ENCODE measurements around the gene PIGC.

Gene PIGC

GRCh38 chr1:172483448-172483847, 39.6 kb upstream of the PIGC start:
- Histone ChIP-seq H4K8ac (ENCODE audit: low read length) (no peak overlapping the region), H3K27me3 (ENCODE audit: control insufficient read depth in 1 of 2, insufficient read depth in 1 of 2, low read length in 2 of 2) (peaks cover 0 to 56% of the 10 kb centered on the region in 2 experiments), H3K9me3 (ENCODE audit: control insufficient read depth, low read length) (no peaks in the 10 kb centered on the region), H4K91ac (ENCODE audit: low read length) (no peak overlapping the region), H3K4ac (ENCODE audit: low read depth in 1 of 2, low read length in 2 of 2) (no peak overlapping the region), H3K36me3 (ENCODE audit: control insufficient read depth in 1 of 2, insufficient read depth in 2 of 2, low read depth in 1 of 2, low read length in 2 of 2) (no peaks in the 10 kb centered on the region), H2BK12ac (ENCODE audit: low read length in 2 of 2) (no peak overlapping the region), H3K23ac (ENCODE audit: low read length in 2 of 2) (no peak overlapping the region), H2BK15ac (ENCODE audit: low read depth, poor library complexity, severe bottlenecking) (no peak overlapping the region), H3K4me1 (ENCODE audit: control insufficient read depth, insufficient read depth, low read depth, low read length) (peaks cover 5% of the 10 kb centered on the region), H3K18ac (ENCODE audit: low read depth in 1 of 2, low read length in 2 of 2) (no peak overlapping the region), H2BK5ac (ENCODE audit: low read depth, low read length, poor library complexity, severe bottlenecking) (no peak overlapping the region), H2AK5ac (ENCODE audit: low read length, severe bottlenecking) (no peak overlapping the region), H3K4me3 (ENCODE audit: insufficient read depth in 1 of 2, low read depth in 1 of 2, low read length in 2 of 2) (no peak overlapping the region), H2BK120ac (ENCODE audit: low read depth, low read length) (no peak overlapping the region), H3K9ac (ENCODE audit: low read length) (no peak overlapping the region), H3K27ac (ENCODE audit: low read length, poor library complexity, severe bottlenecking) (peak overlapping the region; percentile 54), H3K4me2 (ENCODE audit: low read length, poor library complexity, severe bottlenecking) (peak overlapping the region; percentile 30), H3K14ac (ENCODE audit: low read length in 2 of 2) (no peak overlapping the region), H2AFZ (ENCODE audit: low read depth, low read length) (no peak overlapping the region), H3K79me1 (replicated peaks; ENCODE audit: low read length, poor library complexity, severe bottlenecking) (no peaks in the 10 kb centered on the region)
- no peak for DNase-seq

DNA sequence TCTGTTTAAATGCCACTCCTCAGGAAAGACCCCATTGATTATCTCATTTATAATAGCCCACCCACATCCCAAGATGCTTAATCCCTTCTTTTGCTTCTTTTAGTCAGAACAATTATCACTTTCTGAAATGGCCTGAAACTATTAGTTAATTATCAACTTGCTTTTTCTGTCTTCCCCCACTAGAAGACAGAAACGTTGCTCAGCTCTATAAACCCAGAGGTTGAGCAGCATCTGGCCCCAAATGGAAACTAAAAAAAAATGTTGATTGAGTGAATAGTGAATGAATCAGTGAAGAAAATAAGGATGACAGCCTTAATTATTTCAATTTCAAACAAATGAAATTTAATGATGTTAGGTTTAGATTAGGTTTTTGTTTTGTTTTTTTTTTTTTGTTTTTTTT, 38.2 kb upstream of the PIGC start:
- Histone ChIP-seq H3K4ac (ENCODE audit: low read depth in 1 of 2, low read length in 2 of 2) (no peak overlapping the region), H3K4me2 (ENCODE audit: low read length, poor library complexity, severe bottlenecking) (no peak overlapping the region), H3K18ac (ENCODE audit: low read depth in 1 of 2, low read length in 2 of 2) (no peak overlapping the region), H2BK120ac (ENCODE audit: low read depth, low read length) (no peak overlapping the region), H4K91ac (ENCODE audit: low read length) (no peak overlapping the region), H3K27ac (ENCODE audit: low read length, poor library complexity, severe bottlenecking) (no peak overlapping the region), H3K4me1 (ENCODE audit: control insufficient read depth, insufficient read depth, low read depth, low read length) (peaks cover 5% of the 10 kb centered on the region), H4K8ac (ENCODE audit: low read length) (no peak overlapping the region), H2BK15ac (ENCODE audit: low read depth, poor library complexity, severe bottlenecking) (no peak overlapping the region), H2AK5ac (ENCODE audit: low read length, severe bottlenecking) (no peak overlapping the region), H2BK12ac (ENCODE audit: low read length in 2 of 2) (no peak overlapping the region), H3K27me3 (ENCODE audit: control insufficient read depth in 1 of 2, insufficient read depth in 1 of 2, low read length in 2 of 2) (peaks cover 0 to 42% of the 10 kb centered on the region in 2 experiments), H2AFZ (ENCODE audit: low read depth, low read length) (no peak overlapping the region), H3K36me3 (ENCODE audit: control insufficient read depth in 1 of 2, insufficient read depth in 2 of 2, low read depth in 1 of 2, low read length in 2 of 2) (no peaks in the 10 kb centered on the region), H2BK5ac (ENCODE audit: low read depth, low read length, poor library complexity, severe bottlenecking) (no peak overlapping the region), H3K79me1 (replicated peaks; ENCODE audit: low read length, poor library complexity, severe bottlenecking) (no peaks in the 10 kb centered on the region), H3K9me3 (ENCODE audit: control insufficient read depth, low read length) (no peaks in the 10 kb centered on the region), H3K9ac (ENCODE audit: low read length) (no peak overlapping the region), H3K23ac (ENCODE audit: low read length in 2 of 2) (no peak overlapping the region), H3K14ac (ENCODE audit: low read length in 2 of 2) (no peak overlapping the region), H3K4me3 (ENCODE audit: insufficient read depth in 1 of 2, low read depth in 1 of 2, low read length in 2 of 2) (no peak overlapping the region)
- DNase-seq: no peak
- WGBS: 100% methylated on average over 1 of the region's 1 CpG

GRCh38 chr1:172480431-172480830, 36.6 kb upstream of the PIGC start:
- Histone ChIP-seq H3K4me1 (ENCODE audit: control insufficient read depth, insufficient read depth, low read depth, low read length) (peaks cover 7% of the 10 kb centered on the region), H2AFZ (ENCODE audit: low read depth, low read length) (no peak overlapping the region), H2BK12ac (ENCODE audit: low read length in 2 of 2) (no peak overlapping the region), H2BK5ac (ENCODE audit: low read depth, low read length, poor library complexity, severe bottlenecking) (no peak overlapping the region), H3K9me3 (ENCODE audit: control insufficient read depth, low read length) (no peaks in the 10 kb centered on the region), H3K4me2 (ENCODE audit: low read length, poor library complexity, severe bottlenecking) (no peak overlapping the region), H3K14ac (ENCODE audit: low read length in 2 of 2) (no peak overlapping the region), H2BK120ac (ENCODE audit: low read depth, low read length) (no peak overlapping the region), H3K23ac (ENCODE audit: low read length in 2 of 2) (no peak overlapping the region), H3K36me3 (ENCODE audit: control insufficient read depth in 1 of 2, insufficient read depth in 2 of 2, low read depth in 1 of 2, low read length in 2 of 2) (no peaks in the 10 kb centered on the region), H3K27ac (ENCODE audit: low read length, poor library complexity, severe bottlenecking) (no peak overlapping the region), H3K4ac (ENCODE audit: low read depth in 1 of 2, low read length in 2 of 2) (no peak overlapping the region), H3K79me1 (replicated peaks; ENCODE audit: low read length, poor library complexity, severe bottlenecking) (no peaks in the 10 kb centered on the region), H3K18ac (ENCODE audit: low read depth in 1 of 2, low read length in 2 of 2) (no peak overlapping the region), H3K4me3 (ENCODE audit: insufficient read depth in 1 of 2, low read depth in 1 of 2, low read length in 2 of 2) (no peak overlapping the region), H3K9ac (ENCODE audit: low read length) (no peak overlapping the region), H2BK15ac (ENCODE audit: low read depth, poor library complexity, severe bottlenecking) (no peak overlapping the region), H4K8ac (ENCODE audit: low read length) (no peak overlapping the region), H3K27me3 (ENCODE audit: control insufficient read depth in 1 of 2, insufficient read depth in 1 of 2, low read length in 2 of 2) (peaks cover 0 to 26% of the 10 kb centered on the region in 2 experiments), H4K91ac (ENCODE audit: low read length) (no peak overlapping the region), H2AK5ac (ENCODE audit: low read length, severe bottlenecking) (no peak overlapping the region)
- 61% methylated on average over 1 of the region's 3 CpGs for WGBS
- DNase-seq: no peak

GRCh38 chr1:172478485-172478884, 34.6 kb upstream of the PIGC start:
- Histone ChIP-seq H3K23ac (ENCODE audit: low read length in 2 of 2) (no peak overlapping the region), H3K4me2 (ENCODE audit: low read length, poor library complexity, severe bottlenecking) (no peak overlapping the region), H2BK120ac (ENCODE audit: low read depth, low read length) (no peak overlapping the region), H3K4me1 (ENCODE audit: control insufficient read depth, insufficient read depth, low read depth, low read length) (peaks cover 6% of the 10 kb centered on the region), H3K4me3 (ENCODE audit: insufficient read depth in 1 of 2, low read depth in 1 of 2, low read length in 2 of 2) (no peak overlapping the region), H2BK15ac (ENCODE audit: low read depth, poor library complexity, severe bottlenecking) (no peak overlapping the region), H3K14ac (ENCODE audit: low read length in 2 of 2) (no peak overlapping the region), H3K4ac (ENCODE audit: low read depth in 1 of 2, low read length in 2 of 2) (no peak overlapping the region), H3K9ac (ENCODE audit: low read length) (no peak overlapping the region), H3K9me3 (ENCODE audit: control insufficient read depth, low read length) (no peaks in the 10 kb centered on the region), H3K27me3 (ENCODE audit: control insufficient read depth in 1 of 2, insufficient read depth in 1 of 2, low read length in 2 of 2) (peaks cover 0 to 13% of the 10 kb centered on the region in 2 experiments), H2BK5ac (ENCODE audit: low read depth, low read length, poor library complexity, severe bottlenecking) (no peak overlapping the region), H3K79me1 (replicated peaks; ENCODE audit: low read length, poor library complexity, severe bottlenecking) (no peaks in the 10 kb centered on the region), H3K27ac (ENCODE audit: low read length, poor library complexity, severe bottlenecking) (no peak overlapping the region), H4K8ac (ENCODE audit: low read length) (no peak overlapping the region), H3K36me3 (ENCODE audit: control insufficient read depth in 1 of 2, insufficient read depth in 2 of 2, low read depth in 1 of 2, low read length in 2 of 2) (no peaks in the 10 kb centered on the region), H4K91ac (ENCODE audit: low read length) (no peak overlapping the region), H2AK5ac (ENCODE audit: low read length, severe bottlenecking) (no peak overlapping the region), H2BK12ac (ENCODE audit: low read length in 2 of 2) (no peak overlapping the region), H2AFZ (ENCODE audit: low read depth, low read length) (no peak overlapping the region), H3K18ac (ENCODE audit: low read depth in 1 of 2, low read length in 2 of 2) (no peak overlapping the region)
- DNase-seq: no peak
